ENCODE measurements around the gene OMP.
"Not testable (repeated sequence)": the region's sequence is repeated elsewhere in the genome, so short reads cannot be mapped to it uniquely, and the experiment has no call there.

Gene OMP, protein sequence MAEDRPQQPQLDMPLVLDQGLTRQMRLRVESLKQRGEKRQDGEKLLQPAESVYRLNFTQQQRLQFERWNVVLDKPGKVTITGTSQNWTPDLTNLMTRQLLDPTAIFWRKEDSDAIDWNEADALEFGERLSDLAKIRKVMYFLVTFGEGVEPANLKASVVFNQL

DNA sequence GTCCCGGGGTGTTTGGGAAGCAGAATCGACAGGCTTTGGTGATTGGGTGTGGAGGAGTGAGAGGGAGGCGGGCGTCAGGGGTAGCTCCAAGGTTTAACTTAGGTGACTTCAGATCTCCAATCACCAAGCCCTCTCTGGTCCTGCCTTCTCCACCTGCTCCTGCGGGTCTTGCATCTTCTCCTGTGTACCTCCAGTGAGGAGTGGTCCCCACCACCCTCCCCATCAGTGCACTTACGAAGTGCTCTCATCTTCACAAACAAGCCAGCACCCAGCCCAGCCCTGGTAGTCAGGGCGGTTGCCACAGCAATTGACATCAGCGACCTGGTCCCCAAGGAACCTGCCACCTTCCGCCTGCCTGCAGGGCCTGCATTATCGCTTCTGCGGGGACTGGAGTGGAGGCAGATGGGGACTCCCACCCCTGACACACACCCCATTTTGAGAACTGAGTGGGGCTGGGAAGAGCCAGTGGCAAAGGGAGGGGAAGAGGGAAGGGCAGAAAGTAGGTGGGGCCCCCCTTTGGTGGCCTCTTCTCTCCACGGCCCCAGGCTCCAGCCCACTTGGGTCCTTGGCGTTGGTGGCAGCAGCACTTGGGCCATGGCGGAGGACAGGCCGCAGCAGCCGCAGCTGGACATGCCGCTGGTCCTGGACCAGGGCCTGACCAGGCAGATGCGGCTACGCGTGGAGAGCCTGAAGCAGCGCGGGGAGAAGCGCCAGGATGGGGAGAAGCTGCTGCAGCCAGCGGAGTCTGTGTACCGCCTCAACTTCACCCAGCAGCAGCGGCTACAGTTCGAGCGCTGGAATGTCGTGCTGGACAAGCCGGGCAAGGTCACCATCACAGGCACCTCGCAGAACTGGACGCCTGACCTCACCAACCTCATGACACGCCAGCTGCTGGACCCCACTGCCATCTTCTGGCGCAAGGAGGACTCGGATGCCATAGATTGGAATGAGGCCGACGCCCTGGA is at the start of gene OMP:
TSS of gene OMP (plus strand) at position 595 of the 965 bp plus-strand sequence. CDS start at position 595, 0 bp downstream.
- DNase-seq = no peak

DNA sequence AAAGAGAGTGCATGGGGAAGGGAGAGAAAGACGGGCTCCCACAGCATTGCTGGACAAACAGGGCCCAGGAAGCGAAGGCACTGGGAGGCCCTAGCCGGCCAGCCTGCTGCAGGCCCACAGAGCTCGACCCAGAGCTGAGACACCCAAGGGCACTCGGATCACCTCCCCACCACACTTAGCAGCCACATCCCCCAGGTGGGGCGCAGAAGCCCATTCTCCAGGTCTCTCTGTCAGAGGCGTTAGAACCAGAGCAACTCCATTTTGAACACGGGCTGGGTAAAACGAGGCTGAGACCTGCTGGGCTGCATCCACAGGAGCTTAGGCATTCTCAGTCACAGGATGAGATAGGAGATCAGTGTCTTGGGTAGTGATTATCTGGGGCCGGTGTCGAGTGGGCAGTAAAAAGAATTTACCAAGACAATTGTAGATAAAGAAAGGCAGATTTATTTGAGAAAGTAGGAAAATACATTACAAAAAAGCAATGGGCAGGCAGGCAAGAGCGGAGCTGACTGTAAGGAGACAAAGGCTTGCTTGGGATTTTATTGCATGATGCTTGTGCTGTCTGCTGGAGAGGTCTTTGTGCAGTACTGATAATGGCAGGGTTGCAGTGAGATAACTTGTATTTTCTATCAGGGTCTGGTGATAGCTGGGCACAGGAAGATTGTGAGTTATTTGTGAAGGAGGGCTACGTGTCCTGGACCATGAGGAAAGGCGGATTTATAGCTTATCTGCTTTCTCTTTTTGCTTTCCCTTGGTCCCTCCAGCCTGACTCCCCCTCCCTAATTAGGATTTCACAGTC is 49.2 kb upstream of the OMP start:
- no peak for DNase-seq

DNA sequence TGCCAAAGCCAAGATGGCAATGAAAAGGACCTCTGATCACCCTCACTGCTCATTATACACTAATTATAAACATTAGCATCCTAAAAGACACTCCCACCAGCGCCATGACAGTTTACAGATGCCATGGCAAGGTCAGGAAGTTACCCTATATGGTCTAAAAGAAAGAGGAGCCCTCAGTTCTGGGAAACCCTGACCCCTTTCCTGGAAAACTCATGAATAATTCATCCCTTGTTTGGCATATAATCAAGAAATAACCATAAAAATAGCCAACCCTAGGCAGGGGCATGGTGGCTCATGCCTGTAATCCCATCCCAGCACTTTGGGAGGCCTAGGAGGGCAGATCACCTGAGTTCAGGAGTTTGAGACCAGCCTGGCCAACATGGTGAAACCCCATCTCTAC is 48.6 kb upstream of the OMP start:
- no peak for DNase-seq

DNA sequence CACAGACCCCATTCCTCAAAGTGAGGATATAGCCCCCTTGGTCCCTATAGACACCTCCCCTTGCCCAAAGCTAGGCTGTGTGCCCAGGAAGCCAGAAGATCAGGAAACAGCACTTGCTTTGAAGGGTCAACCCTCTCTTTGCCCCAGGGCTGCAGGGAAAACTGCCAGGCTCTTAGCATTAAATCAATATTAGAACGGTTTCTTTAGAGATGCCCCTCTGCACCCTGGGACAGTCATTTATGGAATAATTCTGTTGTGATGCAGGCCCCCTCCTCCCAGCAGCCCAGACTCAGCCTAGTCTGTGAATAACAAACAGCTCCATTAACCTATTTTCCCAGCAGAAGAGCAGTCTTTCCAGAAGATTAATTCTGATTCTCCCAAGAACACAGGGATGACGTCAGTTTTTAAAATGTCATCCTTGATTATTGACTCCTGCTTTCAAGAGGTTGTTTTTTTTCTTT is 47.5 kb upstream of the OMP start:
- no peak for DNase-seq

DNA sequence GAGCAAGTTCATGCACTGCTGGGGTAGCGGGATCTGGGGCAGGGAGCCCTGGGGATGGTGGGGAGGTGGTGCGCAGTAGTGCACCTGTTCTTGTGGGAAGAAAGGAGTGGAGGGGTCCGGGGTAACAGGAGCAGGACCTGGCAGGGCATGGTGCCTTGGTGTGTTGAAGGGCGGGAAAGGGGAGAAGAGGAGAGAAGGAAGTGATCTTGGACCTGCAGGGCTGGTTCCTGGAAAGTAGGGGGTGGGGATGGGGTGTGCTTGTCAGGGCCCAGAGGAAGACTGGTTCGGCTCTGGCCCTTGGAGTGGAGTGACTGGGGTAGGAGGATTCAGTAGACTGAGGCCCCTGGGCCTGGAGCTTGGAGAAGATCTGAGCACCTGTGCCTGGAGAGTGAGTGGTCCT is 46.7 kb upstream of the OMP start:
- DNase-seq = no peak

DNA sequence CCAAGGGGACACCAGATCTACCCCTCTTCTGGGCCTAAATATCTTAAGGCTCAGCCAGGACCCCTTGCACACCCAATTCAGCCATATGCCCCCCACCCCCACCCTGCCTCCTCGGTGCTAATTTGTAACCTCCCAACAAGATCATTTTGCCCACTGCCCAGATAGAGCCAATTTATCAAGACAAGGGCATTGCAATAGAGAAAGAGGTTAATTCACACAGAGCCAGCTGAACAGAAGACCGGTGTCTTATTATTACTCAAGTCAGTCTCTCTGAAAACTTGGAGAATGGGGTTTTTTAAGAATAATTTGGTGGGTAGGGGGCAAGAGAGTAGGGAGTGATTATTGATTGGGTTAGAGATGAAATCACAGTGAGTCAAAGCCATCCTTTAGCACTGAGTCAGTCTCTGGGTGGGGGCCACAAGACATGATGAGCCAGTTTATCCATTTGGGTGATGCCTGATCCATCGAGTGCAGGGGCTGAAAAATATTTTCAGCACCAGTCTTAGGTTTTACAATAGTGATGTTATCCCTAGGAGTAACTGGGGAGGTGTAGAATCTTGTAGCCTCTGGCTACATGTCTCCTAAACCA is 45.7 kb upstream of the OMP start:
- DNase-seq = no peak

DNA sequence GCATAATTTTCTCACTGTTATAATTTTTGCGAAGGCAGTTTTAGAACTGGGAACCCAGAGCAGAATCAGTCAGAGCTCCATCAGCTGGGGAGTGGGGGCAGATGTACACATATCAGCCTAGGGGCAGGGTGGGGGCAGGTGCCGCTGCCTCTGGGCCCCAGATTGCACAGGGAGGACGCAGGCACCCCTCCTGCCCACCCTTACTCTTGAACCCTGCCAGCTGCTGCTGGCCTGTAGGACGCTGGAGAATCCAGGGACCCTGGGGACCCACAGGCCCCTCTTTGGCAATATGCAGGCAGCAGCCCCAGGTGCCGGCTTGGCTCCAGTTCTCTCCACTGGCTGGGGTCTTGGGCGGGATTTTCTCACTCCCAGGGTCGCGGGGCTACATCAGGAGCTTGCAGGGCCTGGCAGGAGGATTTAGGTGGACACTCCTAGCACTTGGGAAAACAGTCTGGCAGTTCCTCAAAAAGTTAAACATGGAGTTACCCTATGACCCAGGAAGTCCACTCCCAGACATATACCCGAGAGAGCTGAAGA is 44.6 kb upstream of the OMP start:
- DNase-seq = no peak

DNA sequence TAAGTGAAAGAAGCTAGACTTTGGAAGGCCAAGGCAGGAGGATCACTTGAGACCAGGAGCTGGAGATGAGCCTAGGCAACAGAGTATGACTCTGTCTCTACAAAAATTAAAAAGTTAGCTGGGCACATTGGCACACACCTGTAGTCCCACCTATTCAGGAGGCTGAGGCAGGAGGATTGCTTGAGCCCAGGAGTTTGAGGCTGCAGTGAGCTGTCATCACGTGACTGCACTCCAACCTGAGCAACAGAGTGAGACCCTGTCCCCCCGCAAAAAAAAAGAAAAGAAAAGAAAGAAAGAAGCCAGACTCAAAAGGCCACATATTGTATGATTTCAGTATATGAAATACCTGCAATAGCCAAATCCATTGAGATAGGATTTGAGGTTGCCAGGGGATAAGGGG is 43.7 kb upstream of the OMP start:
- DNase-seq = no peak

DNA sequence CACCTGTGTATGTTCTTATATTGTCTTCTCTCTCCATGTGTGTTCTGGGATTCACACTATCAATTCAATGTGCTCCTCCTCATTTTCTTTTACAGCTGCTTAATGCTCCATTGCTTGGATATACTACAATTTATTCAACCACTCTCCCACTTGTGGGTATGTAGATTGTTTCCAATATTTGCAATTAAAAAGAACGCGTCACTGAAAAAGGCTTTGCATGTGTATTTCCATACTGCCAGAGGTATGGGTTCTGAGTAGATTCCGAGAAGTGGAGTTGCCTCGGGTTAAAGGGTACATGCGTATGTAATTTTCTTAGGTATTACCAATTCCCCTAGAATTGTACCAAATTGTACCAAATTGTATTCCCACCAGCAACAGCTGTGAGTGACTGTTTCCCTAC is 42.8 kb upstream of the OMP start:
- DNase-seq = no peak

DNA sequence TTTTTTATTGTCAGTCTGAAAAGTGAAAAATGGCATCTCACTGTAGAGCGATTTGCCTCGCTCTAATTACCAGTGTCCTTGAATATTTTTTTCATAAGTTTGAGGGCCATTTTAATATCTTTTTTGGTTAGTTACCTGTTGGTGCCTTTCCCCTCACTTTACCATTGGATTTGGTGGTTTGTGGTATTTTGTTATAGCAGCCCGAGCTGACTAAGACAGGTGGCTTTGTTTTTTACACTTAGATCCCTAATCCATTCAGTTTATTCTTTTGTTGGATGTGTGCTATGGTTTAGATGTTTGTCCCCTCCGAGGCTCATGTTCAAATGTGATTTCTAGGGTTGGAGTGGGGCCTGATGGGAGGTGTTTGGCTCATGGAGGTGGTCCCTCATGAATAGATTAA is 42.4 kb upstream of the OMP start:
- no peak for DNase-seq

DNA sequence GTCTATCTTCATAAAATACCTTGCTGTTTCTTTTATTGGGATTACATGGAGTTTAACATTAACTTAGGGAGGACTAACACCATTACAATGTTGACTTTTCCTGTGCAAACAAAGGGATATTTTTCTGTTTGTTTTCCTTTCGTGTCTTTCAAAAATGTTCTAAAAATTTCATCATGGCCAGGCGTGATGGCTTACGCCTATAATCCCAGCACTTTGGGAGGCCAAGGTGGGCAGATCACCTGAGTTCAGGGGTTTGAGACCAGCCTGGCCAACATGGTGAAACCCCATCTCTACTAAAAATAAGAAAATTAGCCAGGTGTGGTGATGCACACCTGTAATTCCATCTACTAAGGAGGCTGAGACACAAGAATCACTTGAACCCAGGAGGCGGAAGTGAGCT is 41.4 kb upstream of the OMP start:
- DNase-seq = not testable (repeated sequence)

DNA sequence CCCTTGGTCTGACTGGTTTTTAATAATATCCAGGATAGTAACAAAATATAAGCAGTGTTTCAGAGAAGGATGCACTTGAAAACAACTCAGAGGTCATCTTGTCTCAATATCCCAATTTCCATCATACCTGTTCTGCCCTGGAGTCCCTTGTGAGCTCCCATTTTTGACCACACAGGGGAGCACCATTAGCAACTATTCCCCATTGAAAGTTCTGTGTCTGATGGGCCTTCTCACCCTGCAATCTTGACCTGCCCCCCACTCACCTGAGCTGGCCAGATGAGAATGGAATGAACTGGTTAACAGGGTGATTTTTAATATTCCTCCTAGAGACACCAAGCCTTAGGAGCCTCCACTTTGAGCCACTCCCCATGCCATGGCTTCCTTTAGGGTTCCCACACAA is 39.7 kb upstream of the OMP start:
- no peak for DNase-seq

DNA sequence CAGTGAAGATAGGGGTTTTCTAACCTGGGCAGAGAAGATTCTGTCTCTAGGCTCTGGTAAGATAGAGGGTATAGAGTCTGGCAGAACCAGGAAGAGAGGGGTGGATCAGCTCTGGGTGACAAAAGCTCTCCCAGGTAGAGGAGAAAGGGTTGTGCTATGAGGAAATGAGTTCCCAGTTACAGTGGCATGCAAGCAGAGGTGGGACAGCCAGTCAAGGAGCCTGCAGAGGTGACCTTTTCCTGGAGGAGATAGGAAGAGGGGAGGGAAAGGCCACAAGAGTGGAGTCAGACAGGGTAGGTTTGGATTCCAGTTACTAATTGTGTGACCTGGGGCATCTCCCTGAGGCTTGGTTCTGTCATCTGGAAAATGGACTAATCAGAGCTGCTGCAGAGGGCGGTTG is 39.2 kb upstream of the OMP start:
- no peak for DNase-seq

DNA sequence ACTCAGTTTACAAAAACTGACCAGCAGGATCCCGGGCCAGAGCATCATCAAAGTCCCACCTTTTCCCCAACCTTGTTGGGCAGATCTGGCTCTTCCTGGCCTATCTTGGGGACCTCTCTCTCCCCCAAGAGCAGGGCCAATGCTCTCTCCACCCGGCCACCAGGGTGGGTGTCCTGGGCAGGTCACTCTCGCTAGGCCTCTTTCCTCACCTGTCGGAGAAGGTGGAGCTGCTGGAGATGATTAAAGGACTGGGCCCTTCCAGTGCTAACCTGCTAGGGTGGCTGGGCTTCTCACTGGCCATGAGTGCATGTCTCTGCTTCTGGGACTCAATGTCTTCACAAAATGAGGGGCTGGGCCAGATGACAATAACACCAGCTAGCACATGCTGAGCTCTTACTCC is 38.8 kb upstream of the OMP start:
- no peak for DNase-seq

DNA sequence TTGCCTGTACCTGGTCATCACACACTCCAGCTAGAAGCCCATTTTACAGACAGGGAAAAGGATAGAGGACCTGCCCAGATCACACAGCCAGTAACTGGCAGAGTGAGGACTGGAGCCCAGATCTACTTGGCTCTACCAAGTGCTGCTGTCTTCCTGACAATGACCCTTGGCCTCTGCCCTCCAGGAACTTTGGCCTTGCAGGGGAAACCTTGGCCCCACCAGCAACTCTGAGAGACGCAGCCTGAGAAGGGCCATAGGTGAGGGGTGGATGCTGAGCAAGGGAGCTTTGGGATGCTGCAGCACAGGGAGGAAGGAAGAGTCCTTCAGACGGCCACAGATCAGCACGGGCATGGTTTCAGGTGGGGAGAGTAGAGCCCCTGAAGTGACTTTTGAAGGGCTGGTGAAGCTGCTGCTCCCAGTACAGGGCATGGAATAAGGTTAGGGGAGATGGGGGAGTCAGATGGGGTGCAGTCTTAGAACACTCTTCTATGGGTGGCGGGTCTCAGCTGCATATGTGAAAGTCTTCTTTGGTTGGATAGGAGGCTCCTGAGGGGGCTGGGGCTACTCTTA is 37.9 kb upstream of the OMP start:
- no peak for DNase-seq

DNA sequence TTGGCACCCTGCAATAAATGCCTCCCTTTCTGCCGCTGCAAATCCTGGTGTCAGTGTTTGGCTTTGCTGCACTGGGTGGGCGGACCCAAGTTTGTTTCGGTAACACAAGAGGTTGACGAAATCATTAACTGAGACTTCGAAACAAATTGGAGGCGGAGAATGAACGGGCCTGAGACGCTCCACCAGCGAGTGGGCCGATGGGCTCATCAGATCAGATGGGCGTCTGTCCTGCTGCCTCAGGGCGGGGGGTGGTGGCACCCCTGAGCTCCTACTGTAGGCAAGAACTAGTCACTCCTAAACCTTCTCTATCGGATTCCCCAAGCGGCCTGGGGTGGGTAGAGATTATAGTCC is 36.8 kb upstream of the OMP start:
- DNase-seq = no peak

DNA sequence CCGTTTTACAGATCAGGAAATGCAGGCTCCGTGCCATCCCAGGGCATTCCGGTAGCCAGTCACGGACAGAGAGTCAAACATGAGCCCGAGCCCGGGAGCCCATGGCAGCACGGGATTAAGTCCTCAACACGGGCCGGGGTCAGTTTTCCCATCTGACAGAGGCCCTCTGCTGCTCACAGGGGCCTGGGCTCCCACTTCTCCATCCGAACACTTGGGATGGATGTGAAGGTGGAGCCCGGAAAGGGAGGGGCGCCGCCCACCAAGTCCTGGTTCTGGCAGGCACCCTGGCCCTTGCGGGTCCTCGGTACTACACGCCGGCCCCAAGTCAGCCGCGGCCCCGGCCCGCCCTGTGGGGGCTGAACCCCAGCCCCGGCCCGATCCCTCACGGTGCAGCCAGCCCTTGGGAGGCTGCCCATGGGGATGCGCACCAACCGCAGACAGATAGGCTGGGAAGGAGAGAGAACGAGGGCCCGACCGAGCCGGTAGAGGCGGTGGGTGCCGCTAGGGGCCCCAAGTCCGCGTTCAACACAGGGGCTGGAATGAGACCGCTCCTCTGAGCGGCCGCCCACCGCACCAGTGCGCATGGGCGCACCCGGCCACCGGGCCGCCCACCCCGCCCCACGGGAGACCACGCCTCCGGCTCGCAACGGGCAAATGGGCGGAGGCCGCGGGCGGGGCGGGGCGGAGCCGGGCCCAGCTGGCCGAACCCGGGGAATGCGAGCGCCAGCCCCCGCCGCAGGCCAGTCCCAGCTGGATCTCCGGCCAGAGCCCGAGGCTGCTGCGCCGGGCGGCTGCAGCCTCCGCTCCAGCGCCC is 36.2 kb upstream of the OMP start, which contains the start of gene CAPN5:
TSS of gene CAPN5 (plus strand) at position 743 of the 814 bp plus-strand sequence. CDS start 17,916 bp downstream, outside the sequence.
- peak; percentile 66 to 83 for DNase-seq

DNA sequence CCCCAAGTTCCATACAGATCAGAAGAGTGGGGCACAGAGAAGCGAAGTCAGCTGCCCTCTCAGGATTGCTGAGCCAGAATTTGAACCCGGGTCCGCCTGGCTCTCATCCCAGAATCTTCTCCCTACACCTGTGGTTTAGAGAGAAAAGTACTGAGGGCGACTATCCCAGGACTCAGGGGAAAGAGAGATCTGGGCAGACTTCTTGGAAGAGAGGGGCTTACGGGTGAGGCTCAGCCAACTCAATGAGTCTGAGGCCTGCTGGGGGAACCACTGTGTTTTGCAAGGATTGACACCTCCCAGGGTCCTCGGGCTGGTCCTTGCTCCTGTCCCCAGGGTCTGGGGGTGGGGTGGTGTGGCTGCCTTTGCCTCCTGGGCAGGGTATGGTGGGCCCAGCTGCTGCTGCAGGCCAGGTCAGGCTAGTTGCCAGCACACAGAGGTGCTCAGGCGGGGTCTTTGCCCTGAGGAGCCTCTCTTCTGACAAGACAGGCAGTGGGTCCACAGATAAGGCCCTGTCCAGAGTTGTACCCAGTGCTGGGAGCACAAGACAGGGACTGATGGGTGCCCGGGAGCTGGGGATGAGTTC is 34.7 kb upstream of the OMP start:
- DNase-seq = no peak

DNA sequence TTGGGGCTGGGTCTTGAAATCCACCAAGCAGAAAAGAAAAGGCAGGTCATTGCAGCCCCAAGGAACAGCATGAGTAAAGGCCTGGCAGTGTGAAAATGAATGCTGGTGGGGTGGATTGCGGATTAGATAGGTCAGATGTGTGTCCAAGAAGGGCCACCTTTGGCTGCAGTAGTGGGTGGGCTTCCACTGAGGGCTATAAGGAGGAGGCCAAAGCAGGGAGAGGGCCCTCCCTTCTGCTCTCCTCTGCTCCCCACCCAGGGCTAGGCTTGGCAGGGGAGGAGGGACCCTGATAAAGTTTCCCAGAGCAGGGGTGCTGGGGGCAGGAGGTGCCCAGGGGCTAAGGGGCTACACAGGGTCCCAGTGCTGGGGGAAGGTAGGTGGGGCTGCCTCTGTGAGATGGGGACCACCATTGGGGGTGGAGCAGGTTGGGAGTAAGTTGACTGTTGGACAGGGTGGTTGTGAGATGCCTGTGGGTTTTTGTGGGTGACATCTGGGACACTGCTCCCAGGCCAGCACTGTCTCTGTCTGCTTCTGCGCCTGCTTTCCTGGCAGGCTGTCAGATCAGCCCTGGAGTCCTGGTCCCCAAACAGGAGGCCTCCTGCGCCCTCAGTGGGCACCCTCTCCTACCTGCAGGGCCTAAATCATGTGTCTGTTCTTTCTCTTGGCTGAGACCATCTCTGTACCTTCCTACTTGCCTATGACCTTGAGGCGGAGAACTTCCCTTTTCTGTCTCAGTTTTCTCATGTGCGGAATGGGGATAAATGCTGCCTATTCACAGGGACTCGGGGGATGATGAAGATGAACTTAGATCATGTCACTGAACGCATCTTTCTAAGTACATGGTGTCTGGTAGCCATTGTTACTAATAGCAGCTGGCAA is 33.9 kb upstream of the OMP start:
- DNase-seq = no peak

DNA sequence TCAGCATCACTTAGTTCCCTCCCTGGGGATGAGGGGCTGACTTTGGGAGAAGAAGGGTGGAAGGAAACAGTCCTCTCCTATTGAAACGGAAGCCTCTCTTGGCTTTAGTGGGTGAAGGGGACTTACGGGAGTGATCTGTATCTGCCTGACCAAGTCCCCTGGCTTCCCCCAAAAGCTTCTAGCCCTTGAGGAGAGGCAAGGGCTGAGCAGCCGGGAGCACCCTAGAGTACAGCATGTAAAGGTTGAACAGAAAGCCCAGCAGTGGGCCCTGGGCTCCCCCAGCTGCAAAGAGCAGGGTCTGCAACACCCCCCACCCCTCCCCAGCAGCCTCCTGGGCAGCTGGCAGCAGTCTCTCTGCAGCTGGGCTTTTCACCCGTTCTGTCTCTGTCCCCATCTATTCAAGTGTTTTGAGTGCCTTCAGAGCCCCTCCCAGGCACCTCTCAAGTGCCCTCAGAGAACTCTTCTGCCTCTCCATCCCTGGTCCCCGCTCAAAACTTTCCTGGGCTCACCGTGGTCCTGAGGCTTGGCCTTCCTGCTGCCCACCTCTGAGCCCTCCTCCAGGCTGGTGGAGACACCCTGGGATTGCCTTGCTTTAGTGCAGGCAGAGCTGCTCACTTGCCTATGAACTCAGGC is 33.2 kb upstream of the OMP start:
- DNase-seq = peak; percentile 16 to 51
